Amygdala (tissue), 56 donors: ENCODE measurements around the gene POLQ.
"Not testable (repeated sequence)": the region's sequence is repeated elsewhere in the genome, so short reads cannot be mapped to it uniquely, and the experiment has no call there.

ENCODE experiments used
- DNase-seq, 56 donors: peaks; one replicate each; lab custom pipeline; 2025; lab: John Stamatoyannopoulos, UW

Gene POLQ

DNA sequence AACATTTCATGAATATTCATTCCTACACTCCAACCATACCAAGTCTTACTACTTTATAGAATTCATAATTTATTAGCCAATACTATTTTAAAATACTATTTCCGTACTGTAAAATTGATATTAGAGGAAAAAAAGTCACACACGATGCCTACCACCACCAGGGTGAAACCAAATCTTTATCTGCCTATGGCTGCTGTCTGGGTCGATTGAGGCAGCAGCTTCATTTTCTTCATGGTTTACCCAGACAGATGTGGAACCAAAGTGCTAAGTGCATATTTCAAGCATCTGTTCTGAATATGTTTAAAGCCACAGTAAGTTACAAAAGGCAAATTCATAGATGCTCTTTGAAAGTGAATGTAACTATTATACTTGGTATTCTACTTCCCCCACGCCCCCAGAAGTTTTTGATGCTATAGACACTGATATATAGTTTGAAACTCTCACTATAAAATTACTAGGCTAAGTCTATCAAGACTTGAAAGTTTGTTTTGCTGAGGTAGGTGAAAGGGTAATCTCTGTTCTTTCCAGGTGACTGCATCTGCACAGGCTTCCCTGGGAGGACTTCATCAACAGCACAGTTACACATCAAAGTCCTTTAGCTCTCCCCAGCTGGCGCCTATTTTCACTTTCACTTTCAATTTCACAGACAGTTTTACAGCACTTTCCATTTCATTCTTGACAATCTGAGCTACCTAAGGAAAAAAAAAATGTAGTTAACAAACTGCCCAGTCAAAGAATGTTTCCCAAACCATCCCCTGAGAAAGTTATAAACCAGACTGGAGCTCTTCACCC lies 113.9 kb downstream of the POLQ start:
- no peak for DNase-seq

DNA sequence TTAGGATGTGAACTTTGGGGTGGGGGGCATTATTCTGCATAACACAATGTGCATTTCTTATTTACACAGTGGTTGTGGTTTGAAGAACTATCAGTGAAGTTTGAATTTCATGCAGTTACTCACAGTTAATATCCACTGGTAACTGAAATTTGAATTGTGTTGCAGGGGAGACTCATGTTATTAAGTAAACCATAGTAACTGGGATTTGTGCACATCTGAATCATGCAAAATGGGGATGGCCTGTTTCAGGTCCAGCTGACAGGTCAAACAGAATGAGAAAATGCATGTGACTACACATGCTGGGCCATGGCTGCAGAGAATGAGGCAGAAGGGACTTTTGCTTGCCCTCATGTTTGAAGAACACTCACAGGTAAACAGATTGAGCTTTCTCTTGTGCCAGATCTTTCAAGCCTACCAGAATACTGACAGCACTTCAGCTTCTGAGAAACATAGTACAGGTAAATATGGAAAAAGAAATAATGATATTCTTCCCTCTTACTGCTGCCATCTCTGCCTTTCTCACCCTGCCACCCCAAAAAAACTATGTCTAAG lies 115.0 kb downstream of the POLQ start:
- DNase-seq = no peak

DNA sequence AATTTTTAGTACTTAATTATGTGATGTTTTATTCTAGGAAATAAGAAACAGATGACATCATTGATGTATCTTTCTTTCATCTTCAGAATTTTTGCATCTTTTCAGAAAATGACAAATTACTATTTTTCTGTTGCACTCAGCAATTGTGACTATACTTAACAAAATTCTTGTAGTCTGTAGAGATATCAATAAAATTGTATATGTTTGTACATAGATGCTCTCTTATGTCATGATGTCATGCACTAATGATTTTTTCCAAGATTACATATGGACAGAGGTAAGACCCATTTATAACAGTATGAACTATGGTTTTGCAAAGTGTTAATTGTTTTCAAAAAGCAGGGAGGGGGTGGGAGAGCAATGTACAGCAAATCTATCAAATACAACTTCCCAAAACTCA lies 121.2 kb downstream of the POLQ start:
- DNase-seq = no peak

DNA sequence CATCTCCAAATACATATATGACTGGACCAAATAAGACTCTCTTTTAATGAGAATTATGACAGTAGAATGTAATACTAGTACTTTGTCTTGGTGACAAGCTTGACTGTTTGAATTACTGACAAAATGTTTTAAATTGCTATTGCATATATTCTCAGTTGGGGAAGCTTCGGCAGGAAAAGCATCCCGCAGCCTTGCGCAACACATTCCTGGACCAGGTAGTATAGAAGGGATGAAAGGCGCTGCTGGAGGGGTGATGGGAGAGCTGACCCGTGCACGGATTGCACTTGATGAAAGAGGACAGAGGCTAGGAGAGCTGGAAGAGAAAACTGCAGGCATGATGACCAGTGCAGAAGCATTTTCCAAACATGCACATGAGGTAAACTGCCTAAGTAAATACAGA lies 127.6 kb downstream of the POLQ start:
- DNase-seq = no peak

DNA sequence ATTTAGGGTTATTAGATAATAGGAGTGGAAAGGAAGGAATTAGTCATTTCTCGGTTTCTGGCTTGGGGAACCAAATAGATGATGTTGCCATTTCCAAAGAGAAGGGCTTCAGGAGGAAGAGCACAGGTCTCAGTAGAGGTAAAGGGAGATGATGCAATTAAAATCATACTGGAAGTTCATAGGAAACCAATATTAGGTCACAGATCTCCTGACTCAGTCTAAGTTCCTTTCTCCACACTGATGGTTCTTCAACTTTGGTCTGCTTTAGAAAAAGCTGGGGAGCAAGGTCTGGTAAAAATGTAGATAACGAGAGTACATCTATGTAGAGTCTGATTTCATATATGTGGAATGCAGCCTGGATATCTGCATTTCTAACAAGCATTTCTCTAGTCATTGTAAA lies 130.9 kb downstream of the POLQ start:
- no peak for DNase-seq

DNA sequence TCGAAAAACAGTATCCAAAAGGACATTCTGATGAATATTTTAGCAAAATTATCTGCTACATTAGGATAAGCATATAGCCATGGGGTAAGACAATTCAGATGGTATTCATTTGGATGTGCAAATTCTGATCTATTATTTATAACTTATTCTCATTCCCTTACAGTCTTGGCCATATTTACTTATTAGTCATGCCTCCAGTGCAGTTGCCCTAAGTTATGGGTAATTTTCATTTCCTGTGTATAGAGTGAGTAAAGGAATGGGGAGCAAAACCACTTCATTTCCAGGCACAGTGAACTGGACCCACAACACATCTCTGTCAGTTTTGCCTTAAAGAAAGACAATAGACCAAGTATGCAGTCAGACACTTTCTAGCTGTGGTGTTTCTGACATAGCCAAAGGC lies 134.3 kb downstream of the POLQ start:
- DNase-seq = no peak

DNA sequence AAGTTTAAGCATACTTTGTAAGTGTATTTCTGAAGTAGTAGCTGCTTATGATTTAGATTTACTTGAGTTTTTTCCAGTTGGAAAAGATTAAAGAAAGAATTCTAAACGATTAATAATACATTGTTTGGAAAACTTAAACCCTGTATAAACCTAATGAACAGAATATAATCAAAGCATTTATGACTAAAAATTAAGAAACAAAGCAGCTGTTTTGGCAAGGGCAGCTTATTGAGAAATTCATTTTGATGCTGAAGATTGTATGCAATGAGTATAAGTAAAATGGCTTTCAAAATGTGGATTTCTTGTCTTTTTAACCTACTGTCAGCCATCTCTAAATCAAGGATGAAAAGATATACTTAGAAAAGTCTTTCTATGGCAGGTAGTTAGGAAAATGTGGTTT lies 140.2 kb downstream of the POLQ start:
- DNase-seq = no peak

DNA sequence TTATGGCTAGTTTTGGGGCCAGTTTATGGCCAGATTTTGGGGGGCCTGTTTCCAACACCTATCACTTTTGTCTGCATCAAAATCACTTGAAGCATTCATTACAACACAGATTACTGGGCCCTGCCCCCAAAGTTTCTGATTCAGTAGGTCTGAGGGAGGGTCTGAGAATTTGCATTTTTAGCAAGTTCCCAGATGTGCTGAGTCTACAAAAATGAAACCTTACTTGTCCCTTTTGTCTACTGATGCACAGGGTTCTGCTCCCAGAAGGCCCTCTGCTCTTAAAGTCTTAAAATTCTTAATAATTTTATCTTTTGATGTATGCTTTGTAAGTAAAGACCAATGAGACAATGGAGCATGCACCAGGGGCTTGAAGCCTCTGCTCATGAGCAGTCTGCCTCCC lies 146.0 kb downstream of the POLQ start:
- no peak for DNase-seq

DNA sequence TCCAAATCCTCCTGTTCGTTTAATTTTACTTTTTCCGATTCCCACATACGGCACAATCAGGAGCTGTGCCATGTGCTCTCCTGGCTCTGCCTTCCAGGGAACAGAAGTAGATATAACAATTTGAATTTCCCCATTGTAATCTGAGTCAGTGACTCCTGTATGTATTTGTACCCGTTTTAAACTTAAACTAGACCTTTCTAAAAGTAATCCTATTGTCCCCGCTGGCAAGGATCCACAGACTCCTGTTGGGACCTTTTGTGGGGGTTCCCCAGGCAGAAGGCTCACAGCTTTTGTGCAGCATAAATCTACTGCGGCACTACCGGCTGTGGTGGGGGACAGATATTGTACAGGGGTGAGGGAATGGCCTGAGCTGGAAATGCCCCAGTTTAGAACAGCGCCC lies 147.7 kb downstream of the POLQ start:
- DNase-seq = not testable (repeated sequence)

DNA sequence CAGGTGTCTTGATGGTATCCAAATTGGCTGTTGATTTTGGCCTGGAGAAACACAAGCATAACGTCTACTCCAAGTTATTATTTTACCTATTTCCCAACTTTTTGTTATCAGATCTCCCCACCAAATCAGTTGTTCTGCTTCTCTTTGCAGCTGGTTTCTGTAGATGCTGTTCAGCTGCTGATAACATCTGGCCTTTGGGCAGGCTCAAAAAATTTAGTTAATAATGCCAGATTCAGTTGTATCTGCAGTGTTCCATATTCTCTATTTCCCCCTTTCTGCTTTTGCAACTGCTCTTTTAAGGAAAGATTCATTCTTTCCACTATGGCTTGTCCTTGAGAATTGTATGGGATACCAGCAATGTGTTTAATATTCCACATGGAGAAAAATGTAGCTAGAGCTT lies 149.8 kb downstream of the POLQ start:
- DNase-seq = not testable (repeated sequence)

DNA sequence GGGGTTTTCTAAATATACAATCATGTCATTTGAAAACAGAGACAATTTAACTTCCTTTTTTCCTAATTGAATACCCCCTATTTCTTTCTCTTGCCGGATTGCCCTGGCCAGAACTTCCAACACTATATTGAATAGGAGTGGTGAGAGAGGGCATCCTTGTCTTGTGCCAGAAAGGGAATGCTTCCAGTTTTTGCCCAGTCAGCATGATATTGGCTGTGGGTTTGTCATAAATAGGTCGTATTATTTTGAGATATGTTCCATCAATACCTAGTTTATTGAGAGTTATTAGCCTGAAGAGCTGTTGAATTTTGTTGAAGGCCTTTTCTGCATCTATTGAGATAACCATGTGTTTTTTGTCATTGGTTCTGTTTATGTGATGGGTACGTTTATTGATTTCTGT lies 157.5 kb downstream of the POLQ start:
- DNase-seq = not testable (repeated sequence)
